Bronchial epithelial cell (primary cell): ENCODE results near the gene LGALSL. TPM values are rescaled to one million over a fixed set of nuclear protein-coding genes. Genes with fewer than 3 reads are reported as not detected.
A peak's percentile ranks its signal among the peaks of the same experiment; 100 is the strongest.

Source experiments
- DNase-seq: peaks from one replicate; pipeline ENCODE4 v3.0.0-alpha.2; 2010; ENCODE audit warnings: low read depth
- FAIRE-seq: peaks from 2 replicates; lab custom pipeline; 2011; peaks lifted over from hg19 to GRCh38; lab: Jason Lieb, UNC
- H3K27me3 ChIP-seq: 2 replicates; pipeline ENCODE4 v1.5.1; 2011; ENCODE audit warnings: low read length; ENCODE audit not compliant: control insufficient read depth, insufficient read depth
- H3K36me3 ChIP-seq: 2 replicates; pipeline ENCODE4 v1.5.1; 2011; ENCODE audit warnings: low read length; ENCODE audit not compliant: control insufficient read depth, insufficient read depth
- H3K4me3 ChIP-seq: 2 replicates; pipeline ENCODE4 v1.5.1; 2011; ENCODE audit warnings: mild to moderate bottlenecking, low read depth, low read length, control low read depth
- total RNA-seq: library from RNA; depleted of rRNA; stranded (reverse); fragments of >200 nt; gene quantifications from 2 replicates; pipeline ENCODE4 v1.2.1, GENCODE V29; 2014
- TF ChIP-seq, protein P1 (sequence below): IDR thresholded peaks from 2 replicates; pipeline ENCODE4 v1.5.1; 2011; ENCODE audit warnings: mild to moderate bottlenecking, moderate library complexity, low read length, control low read depth, inconsistent platforms; ENCODE audit not compliant: insufficient read depth, severe bottlenecking

The LGALSL gene
- total RNA-seq, 1 donor from 2014 or later, result 10.0 TPM

GRCh38 chr2:64485961-64486360, 32.0 kb downstream of the LGALSL start:
- H3K36me3 ChIP-seq, result no peaks in the 10 kb centered on the region
- TF ChIP-seq, protein P1, sequence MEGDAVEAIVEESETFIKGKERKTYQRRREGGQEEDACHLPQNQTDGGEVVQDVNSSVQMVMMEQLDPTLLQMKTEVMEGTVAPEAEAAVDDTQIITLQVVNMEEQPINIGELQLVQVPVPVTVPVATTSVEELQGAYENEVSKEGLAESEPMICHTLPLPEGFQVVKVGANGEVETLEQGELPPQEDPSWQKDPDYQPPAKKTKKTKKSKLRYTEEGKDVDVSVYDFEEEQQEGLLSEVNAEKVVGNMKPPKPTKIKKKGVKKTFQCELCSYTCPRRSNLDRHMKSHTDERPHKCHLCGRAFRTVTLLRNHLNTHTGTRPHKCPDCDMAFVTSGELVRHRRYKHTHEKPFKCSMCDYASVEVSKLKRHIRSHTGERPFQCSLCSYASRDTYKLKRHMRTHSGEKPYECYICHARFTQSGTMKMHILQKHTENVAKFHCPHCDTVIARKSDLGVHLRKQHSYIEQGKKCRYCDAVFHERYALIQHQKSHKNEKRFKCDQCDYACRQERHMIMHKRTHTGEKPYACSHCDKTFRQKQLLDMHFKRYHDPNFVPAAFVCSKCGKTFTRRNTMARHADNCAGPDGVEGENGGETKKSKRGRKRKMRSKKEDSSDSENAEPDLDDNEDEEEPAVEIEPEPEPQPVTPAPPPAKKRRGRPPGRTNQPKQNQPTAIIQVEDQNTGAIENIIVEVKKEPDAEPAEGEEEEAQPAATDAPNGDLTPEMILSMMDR, result no peak
- no peaks in the 10 kb centered on the region for H3K27me3 ChIP-seq
- H3K4me3 ChIP-seq, result no peak overlapping the region
- FAIRE-seq (peak; percentile 98), DNase-seq (peak; percentile 77)

DNA sequence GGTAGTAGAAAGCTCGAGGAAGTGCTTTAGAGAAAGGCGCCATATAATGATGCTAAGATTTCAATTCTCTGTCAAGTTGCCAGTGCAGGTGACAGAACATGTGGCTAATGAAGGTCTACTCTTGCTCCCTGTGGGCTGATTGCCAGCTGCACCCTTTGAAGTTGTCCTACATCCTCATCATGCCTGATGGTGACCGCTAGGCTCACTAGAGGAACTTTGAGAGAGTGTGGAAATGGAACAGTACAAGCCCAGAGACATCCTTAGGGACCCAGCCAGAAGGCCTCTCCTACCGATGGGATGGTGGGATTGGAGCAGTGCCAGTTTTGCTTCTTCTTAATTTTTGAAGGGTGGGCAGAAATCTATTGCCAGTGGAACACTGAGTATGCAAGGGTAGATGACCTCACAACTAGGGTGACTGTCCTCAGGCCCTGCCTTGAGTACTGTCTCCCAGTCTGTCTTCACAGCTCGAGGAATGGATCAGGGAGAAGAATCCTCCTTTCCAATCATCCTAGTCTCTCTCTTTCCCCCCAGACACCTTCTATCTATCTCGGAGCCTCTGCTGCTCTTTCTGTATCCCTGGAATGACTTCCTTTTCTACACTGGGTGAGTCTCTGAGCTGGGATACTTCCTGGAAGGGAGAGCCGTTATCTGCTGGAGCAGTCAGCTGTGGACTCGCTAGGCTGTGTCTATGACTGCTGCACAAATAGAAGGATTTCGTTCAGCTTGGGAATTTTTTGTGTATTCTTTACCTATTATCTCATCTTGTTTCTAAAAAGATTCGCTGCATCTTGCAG, 33.5 kb downstream of the LGALSL start:
- H3K27me3 ChIP-seq, result no peaks in the 10 kb centered on the region
- FAIRE-seq (no peak), DNase-seq (no peak)

GRCh38 chr2:64488050-64488974, 34.4 kb downstream of the LGALSL start:
- H3K36me3 ChIP-seq, result no peaks in the 10 kb centered on the region
- TF ChIP-seq, protein P1, result peak; percentile 90
- no peak for FAIRE-seq
- no peaks in the 10 kb centered on the region for H3K27me3 ChIP-seq
- peak; percentile 44 for DNase-seq
- no peak overlapping the region for H3K4me3 ChIP-seq

More for the DNA sequence above, 33.5 kb downstream of the LGALSL start:
- no peak overlapping the region for H3K4me3 ChIP-seq
- no peaks in the 10 kb centered on the region for H3K36me3 ChIP-seq
- TF ChIP-seq, protein P1, result no peak

DNA sequence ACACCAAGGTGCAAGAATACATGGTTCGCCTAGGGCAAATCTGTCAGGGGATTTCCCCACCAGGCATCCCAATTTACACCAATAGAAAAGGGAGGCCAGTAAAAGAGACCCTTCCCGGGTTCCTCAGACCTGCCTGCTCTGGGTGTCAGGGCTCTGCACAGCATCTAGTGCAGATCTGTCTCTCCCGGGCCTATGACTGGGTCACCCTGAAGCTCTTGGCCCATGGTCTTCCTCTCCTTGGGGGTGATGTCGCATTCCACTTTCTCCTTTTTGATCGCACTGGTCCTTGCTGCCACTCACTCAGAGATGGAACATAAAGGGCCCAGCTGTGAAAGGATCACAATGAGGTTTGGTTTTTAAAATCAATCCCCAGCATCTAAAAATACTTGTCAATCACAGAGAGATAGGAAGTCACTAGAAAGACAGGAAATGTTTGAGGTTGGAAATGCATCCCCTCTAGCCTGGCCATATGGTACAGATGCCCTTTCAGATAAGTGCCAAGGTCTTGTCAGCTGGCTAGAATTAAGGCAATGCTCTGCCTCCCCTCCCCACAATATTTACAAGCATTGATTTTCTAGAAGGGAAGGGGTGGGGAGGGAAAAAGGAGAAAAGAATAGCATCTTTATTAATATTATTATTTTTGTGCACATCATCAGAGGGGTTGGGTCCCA, 35.3 kb downstream of the LGALSL start:
- no peak for FAIRE-seq
- no peaks in the 10 kb centered on the region for H3K27me3 ChIP-seq
- no peak overlapping the region for H3K4me3 ChIP-seq
- no peaks in the 10 kb centered on the region for H3K36me3 ChIP-seq
- TF ChIP-seq, protein P1, result no peak
- no peak for DNase-seq

GRCh38 chr2:64491426-64491825, 37.5 kb downstream of the LGALSL start:
- no peak for FAIRE-seq
- no peak for DNase-seq
- no peak overlapping the region for H3K4me3 ChIP-seq

More at GRCh38 chr2:64491426-64491825, 37.5 kb downstream of the LGALSL start:
- no peaks in the 10 kb centered on the region for H3K27me3 ChIP-seq
- TF ChIP-seq, protein P1, result no peak
- H3K36me3 ChIP-seq, result no peaks in the 10 kb centered on the region
